ENCODE data around the gene SAMD10. TPM values are rescaled to one million over a fixed set of nuclear protein-coding genes. Genes with fewer than 3 reads are reported as not detected.

The SAMD10 gene
- total RNA-seq, 6 donors from 2014 or later, result 2.6 to 7.2 (median 4.7) TPM

DNA sequence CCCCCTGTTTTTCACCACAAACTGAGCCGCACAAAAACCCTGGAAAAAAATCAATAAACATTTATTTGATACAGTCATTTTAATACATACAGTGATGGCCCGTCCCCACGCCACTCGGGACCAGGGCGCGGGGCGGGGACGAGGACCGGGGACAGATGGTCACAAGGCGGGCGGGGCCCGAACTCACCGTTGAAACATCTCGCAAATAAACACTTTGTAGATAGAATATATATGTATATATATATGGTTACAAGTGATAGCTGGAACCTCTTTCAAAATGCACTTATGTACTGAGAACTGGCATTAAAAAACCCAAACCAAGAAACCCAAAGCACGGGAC, 22.8 kb downstream of the SAMD10 start:
- ATAC-seq (ENCODE audit: low FRiP score in 2 of 2) (no peak), DNase-seq (no peak)
- Histone ChIP-seq H3K4me1 (peaks cover 41 to 57% (median 46%) of the 10 kb centered on the region in 4 donors), H3K27ac (peak overlapping the region; percentile 26 to 65 (median 48)), H3K9me3 (no peaks in the 10 kb centered on the region), H3K27me3 (no peaks in the 10 kb centered on the region), H3K4me3 (peak overlapping the region; percentile 62 to 99 (median 79)), H3K36me3 (peaks cover 0 to 32% (median 19%) of the 10 kb centered on the region in 4 donors)
- WGBS, 2 donors, result 1 to 2% methylated on average over 14 to 15 of the region's 15 CpGs
- TF ChIP-seq POLR2AphosphoS5 (IDR thresholded peaks at IDR 0.05) (no peak), EP300 (IDR thresholded peaks at IDR 0.05) (no peak), POLR2A (IDR thresholded peaks at IDR 0.05) (no peak)
- TF ChIP-seq, protein P1, sequence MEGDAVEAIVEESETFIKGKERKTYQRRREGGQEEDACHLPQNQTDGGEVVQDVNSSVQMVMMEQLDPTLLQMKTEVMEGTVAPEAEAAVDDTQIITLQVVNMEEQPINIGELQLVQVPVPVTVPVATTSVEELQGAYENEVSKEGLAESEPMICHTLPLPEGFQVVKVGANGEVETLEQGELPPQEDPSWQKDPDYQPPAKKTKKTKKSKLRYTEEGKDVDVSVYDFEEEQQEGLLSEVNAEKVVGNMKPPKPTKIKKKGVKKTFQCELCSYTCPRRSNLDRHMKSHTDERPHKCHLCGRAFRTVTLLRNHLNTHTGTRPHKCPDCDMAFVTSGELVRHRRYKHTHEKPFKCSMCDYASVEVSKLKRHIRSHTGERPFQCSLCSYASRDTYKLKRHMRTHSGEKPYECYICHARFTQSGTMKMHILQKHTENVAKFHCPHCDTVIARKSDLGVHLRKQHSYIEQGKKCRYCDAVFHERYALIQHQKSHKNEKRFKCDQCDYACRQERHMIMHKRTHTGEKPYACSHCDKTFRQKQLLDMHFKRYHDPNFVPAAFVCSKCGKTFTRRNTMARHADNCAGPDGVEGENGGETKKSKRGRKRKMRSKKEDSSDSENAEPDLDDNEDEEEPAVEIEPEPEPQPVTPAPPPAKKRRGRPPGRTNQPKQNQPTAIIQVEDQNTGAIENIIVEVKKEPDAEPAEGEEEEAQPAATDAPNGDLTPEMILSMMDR (IDR thresholded peaks at IDR 0.05), result no peak

DNA sequence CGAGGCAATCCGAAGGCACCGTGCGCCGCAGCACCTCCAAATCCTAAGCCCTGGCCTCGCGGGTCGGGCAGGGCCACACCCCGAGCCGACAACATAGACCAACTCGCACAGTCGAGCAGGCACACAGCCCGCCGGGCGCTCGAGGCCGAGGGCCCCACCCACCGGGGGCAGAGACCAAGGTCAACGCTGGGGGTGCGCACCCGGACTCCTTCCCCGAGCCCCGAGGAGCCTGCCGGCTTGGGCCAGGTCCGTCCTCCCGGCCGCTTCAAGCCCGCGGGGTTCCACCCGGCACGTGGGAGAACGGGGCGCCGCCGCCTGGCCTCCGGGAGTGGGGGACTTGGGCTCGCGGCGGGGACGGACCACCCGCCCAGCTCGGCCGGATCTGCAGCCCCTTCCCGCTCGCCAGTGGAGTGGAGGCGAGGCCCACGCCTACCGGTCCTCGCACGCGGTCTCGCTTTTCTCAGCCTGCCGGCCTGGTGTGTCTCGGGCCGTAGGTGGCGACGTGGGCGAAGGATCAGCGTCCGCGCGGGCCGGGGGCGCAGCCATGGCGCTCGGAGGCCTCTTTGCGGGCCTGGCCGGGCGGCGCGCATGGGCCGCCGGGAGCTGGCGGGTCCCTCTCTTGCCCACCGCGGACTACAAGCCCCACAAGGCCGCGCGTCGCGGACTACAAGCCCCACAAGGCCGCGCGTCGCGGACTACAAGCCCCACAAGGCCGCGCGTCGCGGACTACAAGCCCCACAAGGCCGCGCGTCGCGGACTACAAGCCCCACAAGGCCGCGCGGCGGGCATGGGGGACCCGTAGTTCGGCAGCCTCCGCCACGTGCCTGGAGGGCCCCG, 23.4 kb downstream of the SAMD10 start, which contains the start of gene UCKL1:
TSS of gene UCKL1 (minus strand) at position 590 of the 837 bp plus-strand sequence. CDS start at position 546, 44 bp downstream.
- TF ChIP-seq POLR2AphosphoS5 (IDR thresholded peaks at IDR 0.05) (peak; percentile 65 to 82), EP300 (IDR thresholded peaks at IDR 0.05) (no peak), POLR2A (IDR thresholded peaks at IDR 0.05) (peak in 3 of 4 donors; percentile 36 to 87 (median 43))
- TF ChIP-seq, protein P1 (IDR thresholded peaks at IDR 0.05), result peak in 2 of 6 experiments; percentile 12 to 26
- 0 to 1% methylated on average over 14 to 42 of the region's 105 CpGs for WGBS, 2 donors

DNA sequence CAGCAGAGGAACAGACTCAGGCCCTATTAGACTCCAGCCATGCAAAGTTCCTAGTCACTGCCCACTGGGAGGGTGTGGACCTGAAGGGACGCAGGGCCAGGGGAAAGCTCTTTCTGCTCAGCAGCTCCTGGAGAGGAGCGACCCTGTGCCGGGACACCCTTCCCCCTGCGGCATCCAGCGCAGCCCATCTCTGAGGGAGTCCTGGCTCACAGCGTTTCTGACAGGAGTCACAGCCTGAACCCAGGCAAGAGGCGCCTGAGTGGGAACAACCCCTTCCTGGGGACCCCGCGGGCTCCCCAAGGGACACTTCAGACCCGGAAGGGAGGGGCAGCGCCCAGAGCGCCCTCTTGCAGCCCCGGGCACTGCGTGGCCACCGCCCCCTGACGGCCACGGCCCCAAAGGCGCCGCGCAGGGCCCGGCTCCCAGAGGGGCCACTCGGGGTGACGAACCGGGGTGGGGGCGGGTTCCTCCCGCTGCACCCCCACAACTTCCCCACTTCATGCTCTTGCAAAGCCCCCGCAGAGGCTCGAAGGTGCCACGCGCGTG, 24.1 kb downstream of the SAMD10 start:
- H3K27me3 ChIP-seq, result no peaks in the 10 kb centered on the region
- ATAC-seq (ENCODE audit: low FRiP score in 2 of 2), result peak; percentile 28 to 40
- H3K27ac ChIP-seq, result peak overlapping the region; percentile 85 to 94 (median 92)
- H3K9me3 ChIP-seq, result no peaks in the 10 kb centered on the region
- TF ChIP-seq, protein P1 (IDR thresholded peaks at IDR 0.05), result peak in 4 of 6 experiments; percentile 25 to 73 (median 42)
- TF ChIP-seq EP300 (IDR thresholded peaks at IDR 0.05), result no peak
- no peak for TF ChIP-seq POLR2AphosphoS5 (IDR thresholded peaks at IDR 0.05)
- 2 to 3% methylated on average over 6 to 17 of the region's 31 CpGs for WGBS, 2 donors
- H3K4me1 ChIP-seq, result peaks cover 53 to 69% (median 59%) of the 10 kb centered on the region in 4 donors
- peak in 1 of 2 donors; percentile 66 for DNase-seq
- peaks cover 0 to 23% (median 14%) of the 10 kb centered on the region in 4 donors for H3K36me3 ChIP-seq
- H3K4me3 ChIP-seq, result peak overlapping the region; percentile 63 to 99 (median 80)

More for the DNA sequence above, 23.4 kb downstream of the SAMD10 start, which contains the start of gene UCKL1:
- H3K4me1 ChIP-seq, result peaks cover 46 to 63% (median 52%) of the 10 kb centered on the region in 4 donors
- no peaks in the 10 kb centered on the region for H3K9me3 ChIP-seq
- H3K36me3 ChIP-seq, result peaks cover 0 to 26% (median 16%) of the 10 kb centered on the region in 4 donors
- peak within 1 kb of the TSS; percentile 85 to 94 (median 92) for H3K27ac ChIP-seq
- DNase-seq (peak; percentile 91 to 98), ATAC-seq (ENCODE audit: low FRiP score in 2 of 2) (peak; percentile 91 to 93)
- H3K27me3 ChIP-seq, result no peaks in the 10 kb centered on the region
- peak within 1 kb of the TSS; percentile 63 to 99 (median 80) for H3K4me3 ChIP-seq

DNA sequence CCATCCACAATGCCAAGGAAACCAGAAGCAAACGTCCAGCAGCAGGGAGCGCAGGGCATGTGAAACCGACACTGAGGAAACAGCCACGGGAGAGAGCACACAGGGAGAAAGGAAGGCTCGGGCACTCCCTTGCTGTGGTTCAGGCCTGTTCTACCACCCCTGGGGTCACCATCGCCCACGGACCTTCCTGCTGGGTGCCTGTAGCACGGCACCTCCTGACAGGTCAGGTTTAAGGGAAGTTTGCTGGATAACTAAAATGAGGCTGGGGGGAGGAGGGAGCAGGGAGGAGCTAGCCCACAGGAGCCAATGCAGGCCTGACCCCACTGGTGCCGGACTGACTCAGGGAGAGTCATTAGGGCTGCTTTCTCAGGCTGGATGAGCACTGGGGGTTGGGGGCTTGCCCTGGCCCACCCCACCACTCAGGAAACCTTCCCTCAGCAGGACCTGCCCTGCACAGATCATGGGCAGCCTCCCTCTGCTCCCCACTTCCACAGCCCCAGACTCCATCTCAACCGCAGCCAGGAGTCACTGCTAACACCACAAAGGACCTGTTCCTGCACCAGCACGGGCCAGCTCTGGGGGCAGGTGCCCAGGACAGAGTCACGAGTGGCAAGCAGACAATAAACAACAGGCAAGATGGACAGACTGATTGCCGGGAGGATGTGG, 25.5 kb downstream of the SAMD10 start:
- H3K9me3 ChIP-seq, result no peaks in the 10 kb centered on the region
- H3K36me3 ChIP-seq, result peaks cover 0 to 10% (median 3%) of the 10 kb centered on the region in 4 donors
- 66 to 74% methylated on average over 13 of the region's 13 CpGs for WGBS, 2 donors
- peak in 1 of 2 donors; percentile 56 for DNase-seq
- H3K4me3 ChIP-seq, result no peak overlapping the region
- peaks cover 68 to 84% (median 74%) of the 10 kb centered on the region in 4 donors for H3K4me1 ChIP-seq
- peak overlapping the region in 2 of 4 donors; percentile 91 to 94 for H3K27ac ChIP-seq
- no peak for ATAC-seq (ENCODE audit: low FRiP score in 2 of 2)
- no peaks in the 10 kb centered on the region for H3K27me3 ChIP-seq
- no peak for TF ChIP-seq EP300 (IDR thresholded peaks at IDR 0.05)
- no peak for TF ChIP-seq POLR2A (IDR thresholded peaks at IDR 0.05)
- no peak for TF ChIP-seq POLR2AphosphoS5 (IDR thresholded peaks at IDR 0.05)
- TF ChIP-seq, protein P1 (IDR thresholded peaks at IDR 0.05), result no peak
